Breast epithelium (tissue), 4 donors: ENCODE data around the gene C8G. TPM values are rescaled to one million over a fixed set of nuclear protein-coding genes. Genes with fewer than 3 reads are reported as not detected.

Experiments
- DNase-seq, 2 donors: peaks; one replicate each; pipeline ENCODE4 v3.0.0-alpha.2; 2019; ENCODE audit warnings: low spot score in 2 of 2
- H3K27ac ChIP-seq, 2 donors: fragments of 200-600 bp; sonication (generic) in 1 of 2; one replicate each; pipeline ENCODE4 v1.5.1; 2016 to 2019; ENCODE audit warnings: mild to moderate bottlenecking in 1 of 2
- H3K27me3 ChIP-seq, 2 donors: fragments of 200-600 bp; sonication (generic) in 1 of 2; one replicate each; pipeline versions ENCODE4 v1.5.1 to v1.6.0; 2017 to 2019; ENCODE audit warnings: control low read depth in 1 of 2, mild to moderate bottlenecking in 1 of 2
- H3K36me3 ChIP-seq: fragments of 200-600 bp; one replicate; pipeline ENCODE4 v1.5.1; 2019
- H3K4me1 ChIP-seq, 2 donors: fragments of 200-600 bp; sonication (generic); one replicate each; pipeline ENCODE4 v1.5.1; 2016 to 2019; ENCODE audit warnings: control low read depth in 1 of 2
- H3K4me3 ChIP-seq, 3 donors: fragments of 200-600 bp; sonication (generic); 1 replicate in 2 of 3; 2 replicates in 1 of 3; pipeline ENCODE4 v1.5.1; 2016 to 2019; ENCODE audit warnings: mild to moderate bottlenecking in 3 of 3, moderate library complexity in 2 of 3
- H3K9me3 ChIP-seq, 2 donors: fragments of 200-600 bp; sonication (generic) in 1 of 2; one replicate each; pipeline ENCODE4 v1.5.1; 2016 to 2019; ENCODE audit warnings: control low read depth in 1 of 2
- POLR2A ChIP-seq: fragments of 450-650 bp; IDR thresholded peaks from one replicate; pipeline ENCODE4 v1.6.1; 2016; ENCODE audit warnings: antibody characterized with exemption, mild to moderate bottlenecking, moderate library complexity
- POLR2AphosphoS5 ChIP-seq, 3 donors: sonication (generic); formaldehyde crosslinking; IDR thresholded peaks; one replicate each; pipeline ENCODE4 v1.6.1; 2017; ENCODE audit warnings: antibody characterized with exemption in 3 of 3
- intact Hi-C: fragments of 100-400 bp; cut with DNase I; formaldehyde crosslinking; loops from one replicate; pipeline ENCODE4 v1.15.1; 2023; ENCODE audit warnings: low total_unique reads
- total RNA-seq, 3 donors: library from RNA; depleted of rRNA; stranded (reverse); fragments of >200 nt; gene quantifications; one replicate each; pipeline ENCODE4 v1.1.0, GENCODE V29; 2016
- TF ChIP-seq, protein P1 (sequence below), 3 donors: fragments of 450-650 bp; IDR thresholded peaks; one replicate each; pipeline ENCODE4 v1.5.1; 2016 to 2017; ENCODE audit warnings: antibody characterized with exemption in 3 of 3, mild to moderate bottlenecking in 3 of 3, moderate library complexity in 3 of 3

C8G gene
- total RNA-seq, 3 donors from 2014 or later: not detected

DNA sequence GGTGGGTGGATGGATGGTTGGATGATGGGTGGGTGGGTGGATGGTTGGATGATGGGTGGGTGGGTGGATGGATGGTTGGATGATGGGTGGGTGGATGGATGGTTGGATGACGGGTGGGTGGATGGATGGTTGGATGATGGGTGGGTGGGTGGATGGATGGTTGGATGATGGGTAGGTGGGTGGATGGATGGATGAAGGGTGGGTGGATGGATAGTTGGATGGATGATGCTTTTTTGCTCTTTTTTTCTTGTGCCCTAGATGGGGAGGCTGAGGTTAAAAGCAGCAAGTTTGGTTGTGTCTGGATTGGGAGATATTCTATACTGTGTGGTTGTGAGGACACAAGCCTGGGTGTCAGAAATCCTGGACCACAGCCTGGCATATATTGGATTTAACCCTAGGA lies 12.4 kb downstream of the C8G start:
- H3K4me3 ChIP-seq: no peak overlapping the region
- no peak overlapping the region for H3K27ac ChIP-seq
- DNase-seq: no peak
- TF ChIP-seq POLR2A: no peak
- TF ChIP-seq, protein P1, sequence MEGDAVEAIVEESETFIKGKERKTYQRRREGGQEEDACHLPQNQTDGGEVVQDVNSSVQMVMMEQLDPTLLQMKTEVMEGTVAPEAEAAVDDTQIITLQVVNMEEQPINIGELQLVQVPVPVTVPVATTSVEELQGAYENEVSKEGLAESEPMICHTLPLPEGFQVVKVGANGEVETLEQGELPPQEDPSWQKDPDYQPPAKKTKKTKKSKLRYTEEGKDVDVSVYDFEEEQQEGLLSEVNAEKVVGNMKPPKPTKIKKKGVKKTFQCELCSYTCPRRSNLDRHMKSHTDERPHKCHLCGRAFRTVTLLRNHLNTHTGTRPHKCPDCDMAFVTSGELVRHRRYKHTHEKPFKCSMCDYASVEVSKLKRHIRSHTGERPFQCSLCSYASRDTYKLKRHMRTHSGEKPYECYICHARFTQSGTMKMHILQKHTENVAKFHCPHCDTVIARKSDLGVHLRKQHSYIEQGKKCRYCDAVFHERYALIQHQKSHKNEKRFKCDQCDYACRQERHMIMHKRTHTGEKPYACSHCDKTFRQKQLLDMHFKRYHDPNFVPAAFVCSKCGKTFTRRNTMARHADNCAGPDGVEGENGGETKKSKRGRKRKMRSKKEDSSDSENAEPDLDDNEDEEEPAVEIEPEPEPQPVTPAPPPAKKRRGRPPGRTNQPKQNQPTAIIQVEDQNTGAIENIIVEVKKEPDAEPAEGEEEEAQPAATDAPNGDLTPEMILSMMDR (IDR thresholded peaks at IDR 0.05): no peak
- no peak for TF ChIP-seq POLR2AphosphoS5 (IDR thresholded peaks at IDR 0.05)
- no peaks in the 10 kb centered on the region for H3K9me3 ChIP-seq
- no peaks in the 10 kb centered on the region for H3K4me1 ChIP-seq
- intact Hi-C loops: no loop called here
- no peaks in the 10 kb centered on the region for H3K36me3 ChIP-seq
- H3K27me3 ChIP-seq: no peaks in the 10 kb centered on the region

DNA sequence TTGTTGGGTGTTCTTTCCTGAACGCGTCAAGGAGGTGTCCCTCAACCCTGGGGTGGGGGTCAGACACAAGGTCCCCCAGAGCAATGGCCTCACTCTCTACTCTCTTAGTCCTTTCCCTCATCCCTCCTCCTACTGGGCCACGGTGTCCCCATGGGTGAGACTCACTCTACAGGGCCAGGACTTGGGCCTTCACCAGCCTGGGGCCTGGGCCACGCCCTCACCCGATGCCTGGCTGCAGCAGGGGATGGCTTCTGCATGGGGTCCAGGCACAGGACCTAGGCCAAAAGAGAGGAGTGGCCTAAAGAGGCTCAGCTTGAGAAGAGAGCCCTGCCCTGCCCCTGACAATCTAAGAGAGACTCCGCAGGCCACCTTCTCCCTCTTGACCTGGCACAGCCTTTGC lies 12.9 kb downstream of the C8G start:
- no peaks in the 10 kb centered on the region for H3K4me1 ChIP-seq
- no peaks in the 10 kb centered on the region for H3K36me3 ChIP-seq
- TF ChIP-seq, protein P1 (IDR thresholded peaks at IDR 0.05): no peak
- no peak for TF ChIP-seq POLR2AphosphoS5 (IDR thresholded peaks at IDR 0.05)
- no peak for TF ChIP-seq POLR2A
- DNase-seq: no peak
- H3K27me3 ChIP-seq: no peaks in the 10 kb centered on the region
- intact Hi-C loops: no loop called here
- no peak overlapping the region for H3K27ac ChIP-seq
- H3K9me3 ChIP-seq: no peaks in the 10 kb centered on the region
- no peak overlapping the region for H3K4me3 ChIP-seq

DNA sequence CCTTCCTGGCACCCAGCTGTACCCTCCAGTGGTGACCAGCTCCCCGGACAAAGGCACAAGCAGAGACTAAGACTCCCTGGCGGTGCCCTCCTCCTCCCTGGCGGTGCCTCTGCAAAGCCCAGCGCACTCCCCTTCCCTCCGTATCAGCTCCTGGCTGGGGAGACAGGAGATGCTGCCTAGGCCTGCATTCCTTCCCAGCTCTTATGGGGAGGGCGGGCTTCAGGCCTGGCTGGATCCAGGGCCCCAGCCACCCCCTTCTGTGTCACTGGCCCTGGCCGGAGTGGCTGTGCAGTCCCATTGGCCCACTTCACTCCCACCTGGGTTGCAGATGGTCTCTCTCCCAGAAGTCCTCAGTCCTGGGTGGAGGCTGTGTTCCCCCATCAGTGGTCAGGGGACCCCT lies 13.4 kb downstream of the C8G start:
- Histone ChIP-seq H3K9me3 (no peaks in the 10 kb centered on the region), H3K4me3 (no peak overlapping the region), H3K36me3 (no peaks in the 10 kb centered on the region), H3K4me1 (no peaks in the 10 kb centered on the region), H3K27me3 (no peaks in the 10 kb centered on the region), H3K27ac (no peak overlapping the region)
- intact Hi-C loops: no loop called here
- no peak for DNase-seq
- TF ChIP-seq POLR2AphosphoS5 (IDR thresholded peaks at IDR 0.05) (no peak), POLR2A (no peak)
- TF ChIP-seq, protein P1 (IDR thresholded peaks at IDR 0.05): no peak

DNA sequence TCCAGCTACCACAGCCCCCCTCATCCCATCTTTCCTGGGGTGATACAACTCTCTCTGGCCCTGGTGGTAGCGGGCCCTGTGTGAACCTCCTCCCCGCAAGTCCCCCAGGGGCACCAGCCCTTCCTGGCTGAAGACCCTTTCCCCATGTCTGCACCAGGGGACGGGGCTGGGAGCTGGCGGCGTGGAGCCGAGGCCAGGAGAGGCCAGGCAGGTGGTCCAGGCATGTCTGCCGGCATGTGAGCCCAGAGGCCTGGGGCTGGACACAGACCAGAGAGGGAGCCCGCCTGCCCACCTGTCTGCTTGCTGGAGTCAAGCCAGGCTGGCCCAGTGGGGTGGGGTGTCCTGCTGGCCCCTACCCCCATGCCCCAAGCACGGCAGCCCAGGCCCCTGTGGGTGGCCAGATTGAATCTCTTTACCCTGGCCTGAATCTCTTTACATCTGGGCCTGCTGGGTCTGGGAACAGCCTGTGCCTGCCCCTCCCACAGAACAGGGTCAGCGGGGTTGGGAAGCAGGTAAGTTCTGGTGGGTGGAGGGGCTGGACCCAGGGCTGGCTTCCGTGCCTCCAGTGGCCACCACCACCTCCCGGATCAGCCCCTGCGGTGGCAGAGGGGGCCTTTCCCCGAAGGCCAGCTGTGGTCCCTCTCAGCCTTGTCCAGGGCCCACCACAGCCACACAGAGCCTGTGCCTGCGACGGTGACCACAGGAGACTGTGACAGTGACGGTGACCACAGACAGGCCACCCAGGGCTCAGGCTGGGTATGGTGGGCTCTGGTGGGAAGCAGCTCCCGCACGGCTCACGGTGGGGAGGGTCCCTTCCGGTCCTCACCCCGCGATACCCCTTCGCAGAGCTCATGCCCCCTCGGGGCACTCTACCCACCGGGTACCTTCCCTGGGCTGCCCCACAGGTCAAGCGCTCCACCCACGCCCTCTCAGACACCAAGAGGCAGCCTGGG lies 14.1 kb downstream of the C8G start:
- intact Hi-C loops: no loop called here
- no peak for DNase-seq
- no peaks in the 10 kb centered on the region for H3K27me3 ChIP-seq
- TF ChIP-seq POLR2A (no peak), POLR2AphosphoS5 (IDR thresholded peaks at IDR 0.05) (no peak)
- TF ChIP-seq, protein P1 (IDR thresholded peaks at IDR 0.05): no peak
- H3K36me3 ChIP-seq: no peaks in the 10 kb centered on the region
- H3K4me3 ChIP-seq: no peak overlapping the region
- H3K27ac ChIP-seq: no peak overlapping the region
- no peaks in the 10 kb centered on the region for H3K4me1 ChIP-seq
- no peaks in the 10 kb centered on the region for H3K9me3 ChIP-seq

DNA sequence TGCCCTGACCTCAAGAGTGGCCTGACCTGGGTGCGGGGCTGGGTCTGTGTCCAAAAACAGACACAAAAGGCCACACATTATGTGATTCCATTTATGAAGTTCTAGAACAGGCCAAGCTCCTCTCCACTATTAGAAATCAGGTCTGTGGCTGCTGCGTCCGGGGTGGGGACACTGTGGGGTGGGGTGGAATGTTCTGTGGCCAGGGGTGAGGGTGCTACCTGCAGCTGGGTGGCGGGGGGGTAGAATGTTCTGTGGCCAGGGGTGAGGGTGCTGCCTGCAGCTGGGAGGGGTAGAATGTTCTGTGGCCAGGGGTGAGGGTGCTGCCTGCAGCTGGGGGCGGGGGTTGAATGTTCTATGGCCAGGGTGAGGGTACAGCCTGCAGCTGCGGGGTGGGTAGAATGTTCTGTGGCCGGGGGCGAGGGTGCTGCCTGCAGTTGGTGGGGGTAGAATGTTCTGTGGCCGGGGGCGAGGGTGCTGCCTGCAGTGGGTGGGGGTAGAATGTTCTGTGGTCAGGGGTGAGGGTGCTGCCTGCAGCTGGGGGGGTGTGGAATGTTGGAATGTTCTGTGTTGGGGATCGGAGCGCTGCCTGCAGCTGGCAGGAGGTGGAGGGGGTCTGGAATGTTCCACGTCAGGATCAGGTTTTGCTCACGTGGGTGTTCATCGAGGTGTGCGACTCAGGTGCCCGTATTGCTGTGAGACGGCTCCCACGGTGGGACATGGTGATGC lies 15.3 kb downstream of the C8G start:
- H3K9me3 ChIP-seq: no peaks in the 10 kb centered on the region
- no peaks in the 10 kb centered on the region for H3K27me3 ChIP-seq
- H3K4me3 ChIP-seq: no peak overlapping the region
- H3K27ac ChIP-seq: no peak overlapping the region
- H3K4me1 ChIP-seq: no peaks in the 10 kb centered on the region
- no peak for TF ChIP-seq POLR2AphosphoS5 (IDR thresholded peaks at IDR 0.05)
- TF ChIP-seq POLR2A: no peak
- TF ChIP-seq, protein P1 (IDR thresholded peaks at IDR 0.05): no peak
- DNase-seq: no peak
- intact Hi-C loops: no loop called here
- no peaks in the 10 kb centered on the region for H3K36me3 ChIP-seq
